Thymus (tissue), 11 donors: ENCODE data around the gene PBX3. TPM values are rescaled to one million over a fixed set of nuclear protein-coding genes. Genes with fewer than 3 reads are reported as not detected.
"Not testable (repeated sequence)": the region's sequence is repeated elsewhere in the genome, so short reads cannot be mapped to it uniquely, and the experiment has no call there.

Experiments
- DNase-seq, 9 donors: peaks; one replicate each; pipeline ENCODE4 v3.0.0-alpha.2; 2013; ENCODE audit warnings: low spot score in 9 of 9, low read depth in 6 of 9, missing footprints in 1 of 9
- H3K27ac ChIP-seq, 2 donors: one replicate each; pipeline ENCODE4 v1.5.1; 2013; ENCODE audit warnings: control low read depth in 1 of 2, low read depth in 1 of 2, low read length in 1 of 2, mild to moderate bottlenecking in 1 of 2, moderate library complexity in 1 of 2
- H3K27me3 ChIP-seq, 2 donors: one replicate each; pipeline ENCODE4 v1.5.1; 2013; ENCODE audit warnings: low read length in 1 of 2; ENCODE audit not compliant: control insufficient read depth in 2 of 2, insufficient read depth in 1 of 2
- H3K36me3 ChIP-seq, 2 donors: one replicate each; pipeline ENCODE4 v1.5.1; 2013; ENCODE audit warnings: low read length in 1 of 2, mild to moderate bottlenecking in 1 of 2, moderate library complexity in 1 of 2; ENCODE audit not compliant: control insufficient read depth in 2 of 2, insufficient read depth in 2 of 2
- H3K4me1 ChIP-seq, 2 donors: one replicate each; pipeline ENCODE4 v1.5.1; 2013; ENCODE audit warnings: low read length in 2 of 2; ENCODE audit not compliant: control insufficient read depth in 2 of 2, insufficient read depth in 2 of 2
- H3K4me3 ChIP-seq, 2 donors: one replicate each; pipeline ENCODE4 v1.5.1; 2013; ENCODE audit warnings: low read length in 2 of 2, control low read depth in 1 of 2, mild to moderate bottlenecking in 1 of 2
- H3K9me3 ChIP-seq, 2 donors: one replicate each; pipeline ENCODE4 v1.5.1; 2013; ENCODE audit warnings: low read length in 1 of 2, mild to moderate bottlenecking in 1 of 2; ENCODE audit not compliant: control insufficient read depth in 2 of 2, insufficient read depth in 1 of 2
- WGBS: extraction: QIAGEN DNeasy Blood & Tissue Kit; methylation state at CpG from one replicate; pipeline ENCODE4 v1.1.7; 2013; 5-methylcytosine and 5-hydroxymethylcytosine counted together
- polyA plus RNA-seq: library from polyadenylated mRNA; stranded (reverse); fragments of 200-250 nt; gene quantifications from one replicate; pipeline ENCODE4 v1.2.3, GENCODE V29; 2013
- total RNA-seq: library from RNA; stranded (reverse); fragments of 120-200 nt; gene quantifications from one replicate; pipeline ENCODE4 v1.2.4, GENCODE V29; 2013
- donor health status: healthy.

The PBX3 gene
- total and polyA plus RNA-seq, 2 donors, result 16.2 to 21.4 TPM

GRCh38 chr9:125820100-125820804, 73.1 kb downstream of the PBX3 start:
- peaks cover 5 to 6% of the 10 kb centered on the region in 2 donors for H3K4me1 ChIP-seq
- no peaks in the 10 kb centered on the region for H3K9me3 ChIP-seq
- no peak overlapping the region for H3K4me3 ChIP-seq
- H3K36me3 ChIP-seq, result no peaks in the 10 kb centered on the region
- no peaks in the 10 kb centered on the region for H3K27me3 ChIP-seq
- WGBS, result 43% methylated on average over 4 of the region's 4 CpGs
- peak in 7 of 9 donors; percentile 30 to 78 (median 41) for DNase-seq
- H3K27ac ChIP-seq, result peak overlapping the region in 1 of 2 donors; percentile 59

GRCh38 chr9:125821078-125821477, 73.9 kb downstream of the PBX3 start:
- Histone ChIP-seq H3K27ac (no peak overlapping the region), H3K4me1 (peaks cover 5 to 6% of the 10 kb centered on the region in 2 donors), H3K9me3 (no peaks in the 10 kb centered on the region), H3K36me3 (no peaks in the 10 kb centered on the region), H3K4me3 (no peak overlapping the region), H3K27me3 (no peaks in the 10 kb centered on the region)
- no peak for DNase-seq
- WGBS, result 89% methylated on average over 4 of the region's 4 CpGs

- Histone ChIP-seq H3K9me3 (no peaks in the 10 kb centered on the region), H3K27ac (no peak overlapping the region), H3K4me3 (no peak overlapping the region), H3K27me3 (no peaks in the 10 kb centered on the region), H3K36me3 (no peaks in the 10 kb centered on the region), H3K4me1 (peaks cover 5 to 6% of the 10 kb centered on the region in 2 donors)
- 25% methylated on average over 2 of the region's 2 CpGs for WGBS
- no peak for DNase-seq
These were observed 75.0 kb downstream of the PBX3 start for GRCh38 chr9:125822160-125822559.

GRCh38 chr9:125822902-125823301, 75.7 kb downstream of the PBX3 start:
- H3K4me3 ChIP-seq, result no peak overlapping the region
- peaks cover 5 to 6% of the 10 kb centered on the region in 2 donors for H3K4me1 ChIP-seq
- no peak for DNase-seq
- no peaks in the 10 kb centered on the region for H3K9me3 ChIP-seq
- 81% methylated on average over 2 of the region's 2 CpGs for WGBS
- no peaks in the 10 kb centered on the region for H3K36me3 ChIP-seq
- no peak overlapping the region for H3K27ac ChIP-seq
- no peaks in the 10 kb centered on the region for H3K27me3 ChIP-seq

GRCh38 chr9:125823874-125824406, 76.8 kb downstream of the PBX3 start:
- H3K4me1 ChIP-seq, H3K9me3 ChIP-seq, H3K27me3 ChIP-seq, H3K36me3 ChIP-seq: not testable (repeated sequence)
- Histone ChIP-seq H3K27ac (peak overlapping the region in 1 of 2 donors; percentile 58), H3K4me3 (peak overlapping the region; percentile 8 to 41)
- DNase-seq, result peak in 6 of 9 donors; percentile 16 to 74 (median 42)
- 54% methylated on average over 6 of the region's 6 CpGs for WGBS

GRCh38 chr9:125825762-125826161, 78.6 kb downstream of the PBX3 start:
- peaks cover 0 to 3% of the 10 kb centered on the region in 2 donors for H3K4me1 ChIP-seq
- no peak overlapping the region for H3K4me3 ChIP-seq
- H3K27me3 ChIP-seq, result no peaks in the 10 kb centered on the region
- WGBS, result over 99% methylated on average over 3 of the region's 3 CpGs
- H3K27ac ChIP-seq, result no peak overlapping the region
- no peak for DNase-seq
- no peaks in the 10 kb centered on the region for H3K9me3 ChIP-seq
- no peaks in the 10 kb centered on the region for H3K36me3 ChIP-seq

GRCh38 chr9:125826850-125827249, 79.7 kb downstream of the PBX3 start:
- WGBS, result 96% methylated on average over 1 of the region's 1 CpG
- no peak overlapping the region for H3K4me3 ChIP-seq
- H3K36me3 ChIP-seq, result no peaks in the 10 kb centered on the region
- no peaks in the 10 kb centered on the region for H3K9me3 ChIP-seq
- no peak overlapping the region for H3K27ac ChIP-seq
- H3K4me1 ChIP-seq, result peaks cover 0 to 3% of the 10 kb centered on the region in 2 donors
- DNase-seq, result no peak
- no peaks in the 10 kb centered on the region for H3K27me3 ChIP-seq

GRCh38 chr9:125829743-125830142, 82.6 kb downstream of the PBX3 start:
- H3K27me3 ChIP-seq, result no peaks in the 10 kb centered on the region
- H3K36me3 ChIP-seq, result no peaks in the 10 kb centered on the region
- peak overlapping the region; percentile 28 to 58 for H3K4me3 ChIP-seq
- whole genome bisulfite sequencing, result 3% methylated on average over 7 of the region's 7 CpGs
- peak overlapping the region; percentile 53 to 61 for H3K27ac ChIP-seq
- H3K4me1 ChIP-seq, result no peaks in the 10 kb centered on the region
- no peaks in the 10 kb centered on the region for H3K9me3 ChIP-seq
- peak in 8 of 9 donors; percentile 39 to 83 (median 55) for DNase-seq

GRCh38 chr9:125831054-125831453, 83.9 kb downstream of the PBX3 start:
- 96% methylated on average over 2 of the region's 2 CpGs for WGBS
- no peak overlapping the region for H3K4me3 ChIP-seq
- no peaks in the 10 kb centered on the region for H3K27me3 ChIP-seq
- no peaks in the 10 kb centered on the region for H3K9me3 ChIP-seq
- no peak overlapping the region for H3K27ac ChIP-seq
- H3K36me3 ChIP-seq, result no peaks in the 10 kb centered on the region
- H3K4me1 ChIP-seq, result no peaks in the 10 kb centered on the region
- DNase-seq, result no peak
